HEK293 (cell line): ENCODE results near the gene PAEP.
"Not testable (repeated sequence)": the region's sequence is repeated elsewhere in the genome, so short reads cannot be mapped to it uniquely, and the experiment has no call there.

Source experiments
- CTCF ChIA-PET: fragments of 350-600 bp; formaldehyde crosslinking; extraction: SDS; loops from one replicate; lab custom pipeline; 2021; ENCODE audit warnings: antibody characterized with exemption; lab: Yijun Ruan, JAX
- POLR2A ChIA-PET: fragments of 300-600 bp; formaldehyde crosslinking; extraction: SDS; loops from one replicate; lab custom pipeline; 2020; ENCODE audit warnings: antibody characterized with exemption, inconsistent platforms; lab: Yijun Ruan, JAX
- H3K27ac ChIP-seq: fragments of 200-500 bp; sonication (Bioruptor generic); 2 replicates; pipeline ENCODE4 v1.5.1; 2014; ENCODE audit warnings: low read depth, low read length, control low read depth, inconsistent platforms; ENCODE audit errors: extremely low read depth
- H3K36me3 ChIP-seq, 2 experiments: fragments of 200-500 bp in 1 of 2; sonication (Bioruptor generic) in 1 of 2; 1 replicate in 1 of 2; 2 replicates in 1 of 2; pipeline ENCODE4 v1.5.1; 2014 to 2017; ENCODE audit warnings: inconsistent platforms in 2 of 2, low read length in 2 of 2; ENCODE audit not compliant: control insufficient read depth in 2 of 2, insufficient read depth in 1 of 2
- H3K4me1 ChIP-seq: fragments of 200-500 bp; sonication (Bioruptor generic); 2 replicates; pipeline ENCODE4 v1.5.1; 2014; ENCODE audit warnings: mild to moderate bottlenecking, low read length, inconsistent platforms; ENCODE audit not compliant: control insufficient read depth, insufficient read depth
- H3K4me3 ChIP-seq: 2 replicates; pipeline ENCODE4 v1.5.1; 2011; ENCODE audit warnings: low read depth, mild to moderate bottlenecking, control low read depth, low read length, moderate library complexity
- H3K9me3 ChIP-seq: fragments of 200-500 bp; sonication (Bioruptor generic); 2 replicates; pipeline ENCODE4 v1.5.1; 2014; ENCODE audit warnings: low read depth, low read length, inconsistent platforms; ENCODE audit not compliant: control insufficient read depth, insufficient read depth
- BCL11A ChIP-seq: fragments of 450-650 bp; formaldehyde crosslinking; IDR thresholded peaks from 2 replicates; pipeline ENCODE4 v1.5.1; 2016; ENCODE audit warnings: low read depth, missing biosample characterization, missing genetic modification characterization
- EGR2 ChIP-seq: fragments of 450-650 bp; formaldehyde crosslinking; IDR thresholded peaks from 2 replicates; pipeline ENCODE4 v1.5.1; 2016; ENCODE audit warnings: low read depth, missing biosample characterization, missing genetic modification characterization
- HIC1 ChIP-seq: fragments of 450-650 bp; formaldehyde crosslinking; IDR thresholded peaks from 2 replicates; pipeline ENCODE4 v1.5.1; 2016; ENCODE audit warnings: missing biosample characterization, missing genetic modification characterization
- KLF1 ChIP-seq: fragments of 450-650 bp; formaldehyde crosslinking; IDR thresholded peaks from 2 replicates; pipeline ENCODE4 v1.5.1; 2016; ENCODE audit warnings: missing biosample characterization, missing genetic modification characterization
- SP7 ChIP-seq: fragments of 450-650 bp; formaldehyde crosslinking; IDR thresholded peaks from 2 replicates; pipeline ENCODE4 v1.5.1; 2016; ENCODE audit warnings: missing biosample characterization, missing genetic modification characterization
- YY1 ChIP-seq: fragments of 450-650 bp; formaldehyde crosslinking; IDR thresholded peaks from 2 replicates; pipeline ENCODE4 v1.5.1; 2018; ENCODE audit warnings: missing biosample characterization, missing genetic modification characterization
- ZBTB20 ChIP-seq: fragments of 450-650 bp; formaldehyde crosslinking; IDR thresholded peaks from 2 replicates; pipeline ENCODE4 v1.5.1; 2016; ENCODE audit warnings: missing biosample characterization, missing genetic modification characterization
- ZFP69B ChIP-seq: fragments of 450-650 bp; formaldehyde crosslinking; IDR thresholded peaks from 2 replicates; pipeline ENCODE4 v1.5.1; 2016; ENCODE audit warnings: missing biosample characterization, missing genetic modification characterization
- ZNF10 ChIP-seq: fragments of 450-650 bp; formaldehyde crosslinking; IDR thresholded peaks from 2 replicates; pipeline ENCODE4 v1.5.1; 2017; ENCODE audit warnings: missing biosample characterization, missing genetic modification characterization
- ZNF2 ChIP-seq: fragments of 450-650 bp; formaldehyde crosslinking; IDR thresholded peaks from 2 replicates; pipeline ENCODE4 v1.5.1; 2016; ENCODE audit warnings: missing biosample characterization, missing genetic modification characterization
- ZNF223 ChIP-seq: fragments of 450-650 bp; formaldehyde crosslinking; IDR thresholded peaks from 2 replicates; pipeline ENCODE4 v1.5.1; 2016; ENCODE audit warnings: missing biosample characterization, missing genetic modification characterization
- ZNF354C ChIP-seq: fragments of 450-650 bp; formaldehyde crosslinking; IDR thresholded peaks from 2 replicates; pipeline ENCODE4 v1.5.1; 2016; ENCODE audit warnings: missing biosample characterization, missing genetic modification characterization, low read depth, borderline replicate concordance
- ZNF426 ChIP-seq: fragments of 450-650 bp; formaldehyde crosslinking; IDR thresholded peaks from 2 replicates; pipeline ENCODE4 v1.5.1; 2017; ENCODE audit warnings: missing biosample characterization, missing genetic modification characterization, mild to moderate bottlenecking, inconsistent platforms, moderate library complexity
- ZNF610 ChIP-seq: fragments of 450-650 bp; formaldehyde crosslinking; IDR thresholded peaks from 2 replicates; pipeline ENCODE4 v1.5.1; 2016; ENCODE audit warnings: missing biosample characterization, missing genetic modification characterization, borderline replicate concordance
- ZNF629 ChIP-seq: fragments of 450-650 bp; formaldehyde crosslinking; IDR thresholded peaks from 2 replicates; pipeline ENCODE4 v1.5.1; 2017; ENCODE audit warnings: missing biosample characterization, missing genetic modification characterization
- ZSCAN16 ChIP-seq: fragments of 450-650 bp; formaldehyde crosslinking; IDR thresholded peaks from 2 replicates; pipeline ENCODE4 v1.5.1; 2016; ENCODE audit warnings: missing biosample characterization, missing genetic modification characterization
- ZSCAN18 ChIP-seq: fragments of 450-650 bp; formaldehyde crosslinking; IDR thresholded peaks from 2 replicates; pipeline ENCODE4 v1.5.1; 2016; ENCODE audit warnings: missing biosample characterization, missing genetic modification characterization
- ZSCAN30 ChIP-seq: fragments of 450-650 bp; IDR thresholded peaks from 2 replicates; pipeline ENCODE4 v1.5.1; 2018; ENCODE audit warnings: missing biosample characterization, mild to moderate bottlenecking, missing genetic modification characterization, moderate library complexity
- TF ChIP-seq, protein P1 (sequence below): fragments of 450-650 bp; formaldehyde crosslinking; conservative IDR thresholded peaks from 2 replicates; pipeline ENCODE4 v1.5.1; 2016; ENCODE audit warnings: low read depth, missing biosample characterization, missing genetic modification characterization

PAEP gene

GRCh38 chr9:135533674-135534073 lies 27.9 kb upstream of the PAEP start:
- CTCF ChIA-PET = interaction anchor here (0.6 to 0.7 kb wide), 2 partner anchors 29 to 70 kb away, joined by 3 read pairs; no protein-coding TSS in a partner anchor

DNA sequence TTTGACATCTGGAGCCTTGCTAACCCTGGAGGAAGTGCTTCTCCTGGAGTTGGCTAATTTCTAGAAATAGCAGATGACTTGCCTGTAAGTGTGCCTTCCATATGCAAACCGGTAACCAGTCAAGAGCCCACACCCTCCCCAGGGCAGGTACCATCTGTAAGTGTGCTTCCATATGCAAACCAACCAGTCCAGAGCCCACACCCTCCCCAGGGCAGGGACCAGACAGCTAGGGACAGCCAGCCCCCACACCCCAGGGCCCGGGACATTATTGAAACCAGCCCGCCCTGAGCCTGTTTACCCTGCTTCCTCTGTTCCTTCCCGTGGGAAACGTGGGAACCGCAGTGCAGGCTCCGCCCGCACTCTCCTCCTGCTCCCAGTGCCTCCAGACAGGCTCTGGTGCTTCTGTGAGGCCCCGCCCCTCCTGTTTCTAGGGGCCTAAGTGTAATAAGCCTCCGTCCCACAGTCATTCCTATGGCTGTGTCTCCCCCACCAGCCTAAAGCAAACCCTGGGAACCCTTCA lies 27.3 kb upstream of the PAEP start:
- H3K36me3 ChIP-seq, H3K9me3 ChIP-seq, H3K4me1 ChIP-seq, POLR2A ChIA-PET, H3K4me3 ChIP-seq, H3K27ac ChIP-seq: not testable (repeated sequence)
- TF ChIP-seq KLF1 = peak; percentile 51
- CTCF ChIA-PET = interaction anchor here (0.6 kb wide), 1 partner anchor 69 kb away, joined by 3 read pairs; no protein-coding TSS in a partner anchor

More at GRCh38 chr9:135533674-135534073, 27.9 kb upstream of the PAEP start:
- Histone ChIP-seq H3K4me1 (no peaks in the 10 kb centered on the region), H3K4me3 (no peak overlapping the region), H3K36me3 (no peaks in the 10 kb centered on the region)
- TF ChIP-seq ZSCAN16 (tag by site-specific recombination) = no peak
- no peak for TF ChIP-seq ZSCAN18 (tag by site-specific recombination)
- no peak for TF ChIP-seq ZFP69B (tag by site-specific recombination)
- TF ChIP-seq ZNF10 (tag by site-specific recombination) = no peak
- TF ChIP-seq ZSCAN30 (tag by site-specific recombination) = no peak
- TF ChIP-seq, protein P1, sequence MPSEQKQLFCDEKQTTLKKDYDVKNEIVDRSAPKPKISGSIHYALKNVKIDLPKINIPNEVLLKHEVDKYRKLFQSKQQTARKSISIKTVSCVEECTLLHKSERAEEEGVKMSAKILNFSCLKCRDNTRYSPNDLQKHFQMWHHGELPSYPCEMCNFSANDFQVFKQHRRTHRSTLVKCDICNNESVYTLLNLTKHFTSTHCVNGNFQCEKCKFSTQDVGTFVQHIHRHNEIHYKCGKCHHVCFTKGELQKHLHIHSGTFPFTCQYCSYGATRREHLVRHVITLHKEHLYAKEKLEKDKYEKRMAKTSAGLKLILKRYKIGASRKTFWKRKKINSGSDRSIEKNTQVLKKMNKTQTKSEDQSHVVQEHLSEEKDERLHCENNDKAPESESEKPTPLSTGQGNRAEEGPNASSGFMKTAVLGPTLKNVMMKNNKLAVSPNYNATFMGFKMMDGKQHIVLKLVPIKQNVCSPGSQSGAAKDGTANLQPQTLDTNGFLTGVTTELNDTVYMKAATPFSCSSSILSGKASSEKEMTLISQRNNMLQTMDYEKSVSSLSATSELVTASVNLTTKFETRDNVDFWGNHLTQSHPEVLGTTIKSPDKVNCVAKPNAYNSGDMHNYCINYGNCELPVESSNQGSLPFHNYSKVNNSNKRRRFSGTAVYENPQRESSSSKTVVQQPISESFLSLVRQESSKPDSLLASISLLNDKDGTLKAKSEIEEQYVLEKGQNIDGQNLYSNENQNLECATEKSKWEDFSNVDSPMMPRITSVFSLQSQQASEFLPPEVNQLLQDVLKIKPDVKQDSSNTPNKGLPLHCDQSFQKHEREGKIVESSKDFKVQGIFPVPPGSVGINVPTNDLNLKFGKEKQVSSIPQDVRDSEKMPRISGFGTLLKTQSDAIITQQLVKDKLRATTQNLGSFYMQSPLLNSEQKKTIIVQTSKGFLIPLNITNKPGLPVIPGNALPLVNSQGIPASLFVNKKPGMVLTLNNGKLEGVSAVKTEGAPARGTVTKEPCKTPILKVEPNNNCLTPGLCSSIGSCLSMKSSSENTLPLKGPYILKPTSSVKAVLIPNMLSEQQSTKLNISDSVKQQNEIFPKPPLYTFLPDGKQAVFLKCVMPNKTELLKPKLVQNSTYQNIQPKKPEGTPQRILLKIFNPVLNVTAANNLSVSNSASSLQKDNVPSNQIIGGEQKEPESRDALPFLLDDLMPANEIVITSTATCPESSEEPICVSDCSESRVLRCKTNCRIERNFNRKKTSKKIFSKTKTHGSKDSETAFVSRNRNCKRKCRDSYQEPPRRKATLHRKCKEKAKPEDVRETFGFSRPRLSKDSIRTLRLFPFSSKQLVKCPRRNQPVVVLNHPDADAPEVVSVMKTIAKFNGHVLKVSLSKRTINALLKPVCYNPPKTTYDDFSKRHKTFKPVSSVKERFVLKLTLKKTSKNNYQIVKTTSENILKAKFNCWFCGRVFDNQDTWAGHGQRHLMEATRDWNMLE = no peak
- TF ChIP-seq ZNF629 (tag by site-specific recombination) = no peak
- TF ChIP-seq ZNF223 (tag by site-specific recombination) = no peak
- no peak for TF ChIP-seq ZNF2 (tag by site-specific recombination)
- TF ChIP-seq ZNF354C = no peak
- no peak for TF ChIP-seq EGR2
- no peak for TF ChIP-seq HIC1 (tag by site-specific recombination)
- TF ChIP-seq ZNF610 = no peak
- no peak for TF ChIP-seq SP7 (tag by site-specific recombination)
- no peak for TF ChIP-seq ZBTB20 (tag by site-specific recombination)
- no peak for TF ChIP-seq ZNF426 (tag by site-specific recombination)
- TF ChIP-seq BCL11A (tag by site-specific recombination) = no peak
- TF ChIP-seq YY1 (tag by site-specific recombination) = no peak
- TF ChIP-seq, all 188 proteins: peak for 0
- Histone ChIP-seq H3K27ac (no peak overlapping the region), H3K9me3 (no peaks in the 10 kb centered on the region)
- POLR2A ChIA-PET = interaction anchor here (0.9 kb wide), 1 partner anchor 8 kb away, joined by 3 read pairs; no protein-coding TSS in a partner anchor

- H3K9me3 ChIP-seq, H3K4me1 ChIP-seq, H3K27ac ChIP-seq, POLR2A ChIA-PET, H3K4me3 ChIP-seq, H3K36me3 ChIP-seq: not testable (repeated sequence)
- CTCF ChIA-PET = interaction anchor here (0.7 kb wide), 2 partner anchors 10 to 30 kb away, joined by 4 to 6 read pairs; no protein-coding TSS in a partner anchor
Measured at GRCh38 chr9:135534826-135535225, 26.7 kb upstream of the PAEP start.

- H3K9me3 ChIP-seq, H3K27ac ChIP-seq, H3K36me3 ChIP-seq, H3K4me1 ChIP-seq, H3K4me3 ChIP-seq, CTCF ChIA-PET, POLR2A ChIA-PET: not testable (repeated sequence)
Measured at GRCh38 chr9:135535631-135536030, 25.9 kb upstream of the PAEP start.
